SH-SY5Y (cell line): ENCODE data around the gene MSMO1.

ENCODE experiments used
- GATA2 ChIP-seq: IDR thresholded peaks from 2 replicates; pipeline ENCODE4 v1.6.1; 2011; ENCODE audit warnings: mild to moderate bottlenecking, low read depth, low read length
- GATA3 ChIP-seq: IDR thresholded peaks from 2 replicates; pipeline ENCODE4 v1.6.1; 2011; ENCODE audit warnings: low read depth, mild to moderate bottlenecking, low read length, moderate library complexity

GRCh38 chr4:165360985-165361670, 33.7 kb downstream of the MSMO1 start:
- no peak for TF ChIP-seq GATA3
- no peak for TF ChIP-seq GATA2
